Thoracic aorta (tissue), 2 donors: Measurements from ENCODE around the gene C2CD4B. TPM values are rescaled to one million over a fixed set of nuclear protein-coding genes. Genes with fewer than 3 reads are reported as not detected.

Experiments
- ATAC-seq: fragments of 150-250 bp; one replicate; pipeline ENCODE4 v1.8.0; 2017; ENCODE audit warnings: low read depth; ENCODE audit not compliant: insufficient number of reproducible peaks, low FRiP score
- DNase-seq: peaks from one replicate; pipeline ENCODE4 v3.0.0-alpha.2; 2020; ENCODE audit warnings: low spot score
- H3K27ac ChIP-seq, 2 donors: fragments of 200-600 bp; sonication (generic); 1 replicate in 1 of 2; 2 replicates in 1 of 2; pipeline ENCODE4 v1.5.1; 2016; ENCODE audit warnings: mild to moderate bottlenecking in 2 of 2, moderate library complexity in 2 of 2
- H3K27me3 ChIP-seq: fragments of 200-600 bp; sonication (generic); replicated peaks from 2 replicates; pipeline ENCODE4 v1.6.0; 2016; ENCODE audit warnings: mild to moderate bottlenecking; ENCODE audit not compliant: insufficient read depth
- H3K36me3 ChIP-seq: fragments of 200-600 bp; sonication (generic); one replicate; pipeline ENCODE4 v1.5.1; 2016
- H3K4me1 ChIP-seq, 2 donors: fragments of 200-600 bp; sonication (generic); 1 replicate in 1 of 2; 2 replicates in 1 of 2; pipeline versions ENCODE4 v1.5.1 to v1.6.0; 2016; ENCODE audit warnings: low read depth in 2 of 2, mild to moderate bottlenecking in 1 of 2; ENCODE audit not compliant: control insufficient read depth in 1 of 2
- H3K4me3 ChIP-seq: fragments of 200-600 bp; sonication (generic); 2 replicates; pipeline ENCODE4 v1.5.1; 2016; ENCODE audit warnings: mild to moderate bottlenecking
- H3K9me3 ChIP-seq: fragments of 200-600 bp; sonication (generic); 2 replicates; pipeline ENCODE4 v1.5.1; 2016
- total RNA-seq, 2 donors: library from RNA; depleted of rRNA; stranded (reverse); fragments of >200 nt; gene quantifications; one replicate each; pipeline versions ENCODE4 v1.1.0 to v1.2.3, GENCODE V29; 2016
- TF ChIP-seq, protein P1 (sequence below): fragments of 200-600 bp; sonication (generic); IDR thresholded peaks from one replicate; pipeline ENCODE4 v1.5.1; 2019; ENCODE audit warnings: antibody characterized with exemption

The C2CD4B gene
- total RNA-seq, 2 donors from 2014 or later: 8.0 to 42.1 TPM

DNA sequence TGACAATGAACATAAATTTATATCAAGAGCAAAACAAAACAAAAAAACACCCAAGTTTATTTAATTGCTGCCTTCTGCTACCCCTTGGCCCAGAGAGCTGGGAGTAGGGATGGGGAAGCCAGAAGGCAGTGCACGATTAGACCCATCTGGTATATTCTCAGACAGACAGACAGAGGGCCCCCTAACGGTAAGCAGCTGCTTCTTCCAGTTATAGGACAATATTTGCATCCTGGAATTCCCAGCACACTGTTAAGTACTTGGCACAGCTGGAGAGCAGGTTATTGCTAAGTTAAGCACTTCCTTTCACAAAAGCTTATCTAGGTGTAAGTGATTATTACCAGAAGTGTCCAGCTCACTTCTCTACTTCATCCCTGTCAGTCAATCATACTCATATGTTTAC lies 39.3 kb downstream of the C2CD4B start:
- ATAC-seq (no peak), DNase-seq (no peak)
- H3K27ac ChIP-seq: no peak overlapping the region
- H3K9me3 ChIP-seq: no peaks in the 10 kb centered on the region
- no peaks in the 10 kb centered on the region for H3K27me3 ChIP-seq
- H3K4me3 ChIP-seq: no peak overlapping the region
- no peaks in the 10 kb centered on the region for H3K36me3 ChIP-seq
- H3K4me1 ChIP-seq: peaks cover 0 to 13% of the 10 kb centered on the region in 2 donors
- TF ChIP-seq, protein P1, sequence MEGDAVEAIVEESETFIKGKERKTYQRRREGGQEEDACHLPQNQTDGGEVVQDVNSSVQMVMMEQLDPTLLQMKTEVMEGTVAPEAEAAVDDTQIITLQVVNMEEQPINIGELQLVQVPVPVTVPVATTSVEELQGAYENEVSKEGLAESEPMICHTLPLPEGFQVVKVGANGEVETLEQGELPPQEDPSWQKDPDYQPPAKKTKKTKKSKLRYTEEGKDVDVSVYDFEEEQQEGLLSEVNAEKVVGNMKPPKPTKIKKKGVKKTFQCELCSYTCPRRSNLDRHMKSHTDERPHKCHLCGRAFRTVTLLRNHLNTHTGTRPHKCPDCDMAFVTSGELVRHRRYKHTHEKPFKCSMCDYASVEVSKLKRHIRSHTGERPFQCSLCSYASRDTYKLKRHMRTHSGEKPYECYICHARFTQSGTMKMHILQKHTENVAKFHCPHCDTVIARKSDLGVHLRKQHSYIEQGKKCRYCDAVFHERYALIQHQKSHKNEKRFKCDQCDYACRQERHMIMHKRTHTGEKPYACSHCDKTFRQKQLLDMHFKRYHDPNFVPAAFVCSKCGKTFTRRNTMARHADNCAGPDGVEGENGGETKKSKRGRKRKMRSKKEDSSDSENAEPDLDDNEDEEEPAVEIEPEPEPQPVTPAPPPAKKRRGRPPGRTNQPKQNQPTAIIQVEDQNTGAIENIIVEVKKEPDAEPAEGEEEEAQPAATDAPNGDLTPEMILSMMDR: no peak

DNA sequence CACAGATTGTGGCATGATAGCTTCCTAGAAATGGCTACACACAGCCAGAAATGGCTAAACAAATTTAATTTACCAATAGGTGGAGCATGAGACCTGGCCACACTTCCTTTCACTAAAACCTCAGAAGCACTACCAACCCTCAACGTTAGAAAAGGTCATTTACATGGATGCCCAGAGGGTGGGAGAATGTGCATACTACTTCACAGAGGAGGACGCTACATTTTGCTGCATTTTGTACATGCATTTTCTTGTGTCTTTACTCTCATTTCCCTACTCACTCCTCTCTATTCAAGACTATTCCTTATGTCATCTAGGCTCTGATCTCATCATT lies 40.1 kb downstream of the C2CD4B start:
- H3K27me3 ChIP-seq: no peaks in the 10 kb centered on the region
- no peak for DNase-seq
- peaks cover 0 to 13% of the 10 kb centered on the region in 2 donors for H3K4me1 ChIP-seq
- H3K4me3 ChIP-seq: no peak overlapping the region
- H3K36me3 ChIP-seq: no peaks in the 10 kb centered on the region
- no peak overlapping the region for H3K27ac ChIP-seq
- H3K9me3 ChIP-seq: no peaks in the 10 kb centered on the region
- no peak for ATAC-seq
- TF ChIP-seq, protein P1: no peak

DNA sequence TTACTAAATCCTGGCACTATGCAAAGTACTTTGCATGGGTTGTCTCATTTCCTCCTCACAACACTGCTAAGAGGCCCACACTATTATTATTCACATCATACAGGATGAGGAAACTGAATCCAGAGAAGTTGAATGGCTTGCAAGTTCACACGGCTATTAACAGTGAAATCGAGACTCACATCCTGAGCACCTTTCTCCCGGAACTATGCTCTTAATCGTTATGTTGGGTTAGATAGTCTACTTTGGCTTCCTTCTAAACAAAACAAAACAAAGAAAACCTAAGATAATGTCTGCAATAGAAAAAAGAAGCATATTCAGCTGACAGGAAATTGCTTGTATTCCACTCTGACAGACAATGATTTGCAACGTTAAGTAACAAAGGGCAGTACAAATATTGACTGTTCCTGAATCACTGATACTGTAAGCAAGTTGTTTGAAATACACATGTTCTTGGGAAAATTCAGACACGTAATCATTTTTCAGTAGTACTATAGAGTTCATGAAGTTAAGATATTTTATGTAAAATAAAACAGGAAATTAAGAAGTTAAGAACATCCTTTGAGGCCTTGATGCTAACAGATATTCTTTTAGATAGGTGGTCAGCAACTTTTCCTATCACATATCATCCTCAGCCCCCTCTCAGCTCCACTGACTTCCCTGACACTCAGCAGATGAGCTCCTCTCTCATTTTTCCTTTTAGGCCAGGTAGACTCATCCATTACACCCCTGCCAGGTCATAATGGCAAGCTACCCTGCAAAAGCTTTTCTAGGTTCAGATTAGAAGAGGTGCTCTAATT lies 40.7 kb downstream of the C2CD4B start:
- DNase-seq: no peak
- peaks cover 0 to 13% of the 10 kb centered on the region in 2 donors for H3K4me1 ChIP-seq
- H3K9me3 ChIP-seq: no peaks in the 10 kb centered on the region
- TF ChIP-seq, protein P1: no peak
- no peak overlapping the region for H3K27ac ChIP-seq
- no peak for ATAC-seq
- H3K36me3 ChIP-seq: no peaks in the 10 kb centered on the region
- no peaks in the 10 kb centered on the region for H3K27me3 ChIP-seq
- no peak overlapping the region for H3K4me3 ChIP-seq

DNA sequence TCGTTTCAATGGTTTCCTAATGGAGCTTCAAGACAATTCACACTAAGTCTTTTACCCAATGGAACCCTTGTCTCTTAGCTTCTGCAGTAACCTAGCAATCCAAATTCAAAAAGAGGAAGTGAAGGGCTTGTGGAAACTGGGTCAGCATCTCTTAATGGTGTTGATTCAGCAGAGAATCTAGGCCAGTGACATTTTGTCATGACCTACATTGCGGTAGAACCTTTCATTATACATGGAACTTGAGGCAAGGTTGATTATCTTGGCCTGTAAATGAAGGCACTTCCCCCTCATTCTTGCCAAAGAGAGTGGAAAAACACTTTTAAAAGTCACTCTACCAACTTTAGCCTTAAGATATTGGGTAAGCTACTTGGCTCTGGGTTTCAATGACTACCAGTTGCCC lies 42.8 kb downstream of the C2CD4B start:
- DNase-seq (no peak), ATAC-seq (peak; percentile 30)
- H3K27ac ChIP-seq: no peak overlapping the region

DNA sequence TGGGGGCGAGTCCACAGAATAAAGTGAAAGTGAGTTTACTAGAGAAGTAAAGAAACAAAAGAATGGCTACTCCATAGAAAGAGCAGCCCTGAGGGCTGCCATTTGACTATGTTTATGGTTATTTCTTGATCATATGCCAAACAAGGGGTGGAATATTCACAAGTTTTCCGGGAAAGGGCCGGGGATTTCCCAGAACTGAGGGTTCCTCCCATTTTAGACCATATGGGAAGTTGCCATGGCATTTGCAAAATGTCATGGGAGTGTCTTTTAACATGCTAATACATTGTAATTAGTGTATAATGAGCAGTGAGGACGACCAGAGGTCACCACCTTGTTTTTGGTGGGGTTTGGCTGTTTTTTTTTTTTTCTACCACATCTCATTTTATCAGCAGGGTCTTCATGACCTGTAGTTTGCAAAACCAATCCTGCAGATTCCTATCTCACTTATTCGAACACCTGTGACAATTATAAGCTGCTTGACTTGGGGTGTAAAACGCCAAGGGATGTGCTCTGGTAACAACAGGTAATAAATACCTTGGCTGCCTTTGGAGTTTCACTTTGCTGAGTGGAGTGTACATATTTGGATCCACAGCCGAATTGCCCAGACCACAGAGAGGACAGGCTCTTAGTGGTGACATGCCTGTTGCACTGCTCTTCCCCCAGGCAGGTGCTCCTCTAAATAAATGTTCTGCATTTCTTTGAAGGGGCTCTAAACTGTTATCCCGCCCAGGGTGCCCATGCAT lies 43.6 kb downstream of the C2CD4B start:
- Histone ChIP-seq H3K9me3 (no peaks in the 10 kb centered on the region), H3K27me3 (no peaks in the 10 kb centered on the region), H3K27ac (no peak overlapping the region), H3K4me1 (peaks cover 5 to 13% of the 10 kb centered on the region in 2 donors), H3K4me3 (no peak overlapping the region), H3K36me3 (no peaks in the 10 kb centered on the region)
- DNase-seq (no peak), ATAC-seq (no peak)
- TF ChIP-seq, protein P1: no peak

More for the DNA sequence above, 42.8 kb downstream of the C2CD4B start:
- Histone ChIP-seq H3K4me3 (no peak overlapping the region), H3K27me3 (no peaks in the 10 kb centered on the region), H3K36me3 (no peaks in the 10 kb centered on the region), H3K9me3 (no peaks in the 10 kb centered on the region), H3K4me1 (peaks cover 5 to 13% of the 10 kb centered on the region in 2 donors)
- TF ChIP-seq, protein P1: no peak
